Adrenal gland (tissue), 5 donors: Measurements from ENCODE around the gene BMP5.

Experiments used
- CTCF ChIP-seq, 6 experiments: fragments of 450-650 bp in 4 of 6; fragments of 200-600 bp in 2 of 6; sonication (generic) in 1 of 6; IDR thresholded peaks; 1 replicate in 5 of 6; 2 replicates in 1 of 6; pipeline versions ENCODE4 v1.5.1 to v1.8.0; 2016 to 2021; ENCODE audit warnings: antibody characterized with exemption in 6 of 6, mild to moderate bottlenecking in 2 of 6, moderate library complexity in 1 of 6
- POLR2A ChIP-seq, 2 donors: fragments of 450-650 bp; IDR thresholded peaks; one replicate each; pipeline ENCODE4 v1.6.1; 2017; ENCODE audit warnings: antibody characterized with exemption in 2 of 2, mild to moderate bottlenecking in 2 of 2, moderate library complexity in 1 of 2
- donor health status: DM: no; HTN: no; CAD: no.

GRCh38 chr6:55916188-55916587, 40.8 kb upstream of the BMP5 start:
- TF ChIP-seq CTCF (IDR thresholded peaks at IDR 0.05) (peak in 1 of 6 experiments; percentile 3), POLR2A (IDR thresholded peaks at IDR 0.05) (no peak)
